GM12875 (cell line): ENCODE results near the gene HPS1.
"Not testable (repeated sequence)": the region's sequence is repeated elsewhere in the genome, so short reads cannot be mapped to it uniquely, and the experiment has no call there.

Source experiments
- H3K4me3 ChIP-seq: one replicate; pipeline ENCODE4 v1.5.1; 2011; ENCODE audit warnings: low read depth, low read length, control low read depth
- CTCF ChIP-seq: IDR thresholded peaks from 2 replicates; pipeline ENCODE4 v1.5.1; 2011; ENCODE audit warnings: low read depth, mild to moderate bottlenecking, control low read depth, inconsistent platforms, low read length, moderate library complexity, borderline replicate concordance; ENCODE audit not compliant: insufficient read depth

The HPS1 gene

DNA sequence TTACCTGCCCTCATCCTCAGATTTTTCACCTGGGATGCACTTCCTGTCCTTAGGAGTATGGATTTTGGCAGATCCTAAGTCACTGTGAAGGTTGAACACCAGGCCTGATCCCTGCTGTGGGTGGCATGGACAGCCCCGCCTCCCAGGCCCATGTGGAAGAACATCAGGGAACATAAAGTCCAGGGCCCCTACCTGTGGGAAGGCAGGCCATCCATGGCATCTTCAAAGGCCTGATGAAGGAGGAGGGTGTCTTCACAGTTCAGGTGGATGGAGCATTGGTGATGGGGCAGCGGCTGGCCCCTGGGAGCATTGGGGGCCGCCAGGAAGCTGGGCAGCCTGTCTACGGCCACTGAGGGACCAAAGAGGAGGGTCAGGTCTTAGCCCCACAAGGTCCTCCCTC is 56.3 kb downstream of the HPS1 start:
- no peak overlapping the region for H3K4me3 ChIP-seq
- TF ChIP-seq CTCF: no peak

GRCh38 chr10:98389398-98389797 is 57.3 kb downstream of the HPS1 start:
- H3K4me3 ChIP-seq: no peak overlapping the region
- TF ChIP-seq CTCF: no peak

GRCh38 chr10:98388101-98388655 is 58.6 kb downstream of the HPS1 start:
- no peak overlapping the region for H3K4me3 ChIP-seq
- no peak for TF ChIP-seq CTCF

DNA sequence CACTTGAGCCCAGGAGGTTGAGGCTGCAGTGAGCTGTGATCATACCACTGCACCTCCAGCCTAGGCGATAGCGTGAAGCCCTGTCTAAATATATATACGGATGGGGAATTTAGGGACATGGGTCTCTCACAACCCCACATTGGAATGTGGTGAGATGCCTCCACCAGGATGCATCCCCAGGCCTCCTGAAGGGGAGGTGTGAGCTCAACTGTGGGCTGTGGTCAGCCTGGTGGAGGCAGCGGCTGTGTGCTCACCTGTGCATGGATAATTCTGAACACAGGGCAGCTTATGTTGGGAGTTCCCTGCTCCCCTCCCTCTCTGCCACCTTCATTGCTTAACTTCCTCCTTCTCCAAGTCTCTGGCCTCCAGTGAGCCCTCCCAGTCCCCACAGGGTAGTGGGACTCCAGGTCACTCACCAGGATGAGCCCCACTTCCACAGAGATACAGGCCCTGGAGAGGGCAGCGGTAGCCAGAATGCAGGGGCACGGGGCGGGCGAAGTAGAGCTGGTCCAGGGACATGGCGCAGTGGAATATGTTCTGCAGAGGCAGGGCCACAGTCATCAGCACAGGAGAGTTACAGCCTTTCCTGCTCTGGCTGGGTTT is 62.1 kb downstream of the HPS1 start:
- H3K4me3 ChIP-seq: no peak overlapping the region
- TF ChIP-seq CTCF: no peak

DNA sequence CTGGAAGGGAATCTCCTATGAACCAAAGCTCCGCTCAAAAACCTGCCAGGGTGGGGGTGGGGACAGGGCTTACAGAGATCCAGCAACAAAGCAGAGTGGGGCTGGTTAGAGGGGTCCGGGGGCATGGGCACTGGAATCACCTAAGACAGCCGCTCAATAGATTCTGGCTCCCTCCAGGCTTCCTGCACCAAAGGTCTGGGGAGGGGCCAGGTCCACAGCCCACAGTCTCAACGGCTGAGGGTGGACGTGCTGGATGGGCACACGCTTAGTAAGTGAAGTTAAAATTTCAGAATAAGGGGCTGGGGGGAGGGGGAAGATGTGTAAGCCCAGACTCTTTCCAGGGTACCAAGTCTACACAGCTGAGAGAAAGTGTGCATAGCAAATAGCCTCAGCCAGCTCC is 62.9 kb downstream of the HPS1 start:
- TF ChIP-seq CTCF: no peak
- H3K4me3 ChIP-seq: no peak overlapping the region

DNA sequence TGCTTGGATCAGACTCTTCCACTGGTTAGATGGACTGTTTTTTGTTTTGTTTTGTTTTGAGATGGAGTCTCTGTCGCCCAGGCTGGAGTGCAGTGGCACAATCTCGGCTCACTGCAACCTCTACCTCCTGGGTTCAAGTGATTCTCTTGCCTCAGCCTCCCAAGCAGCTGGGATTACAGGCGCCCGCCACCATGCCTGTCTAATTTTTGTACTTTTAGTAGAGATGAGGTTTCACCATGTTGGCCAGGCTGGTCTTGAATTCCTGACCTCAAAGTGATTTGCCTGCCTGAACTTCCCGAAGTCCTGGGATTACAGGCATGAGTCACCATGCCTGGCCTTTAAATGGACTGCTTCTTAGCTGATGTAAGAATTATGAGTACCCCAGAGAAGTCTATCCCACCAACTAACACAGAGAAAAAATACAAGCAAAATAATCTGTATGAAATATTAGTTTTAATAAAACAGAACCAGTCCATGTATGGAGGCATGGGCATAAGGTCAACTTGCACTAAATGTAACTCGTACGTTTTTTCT is 63.5 kb downstream of the HPS1 start:
- H3K4me3 ChIP-seq: not testable (repeated sequence)

GRCh38 chr10:98382691-98383101 is 64.0 kb downstream of the HPS1 start:
- no peak for TF ChIP-seq CTCF
- H3K4me3 ChIP-seq: no peak overlapping the region
